Activated T-helper 1 cell treated with anti-CD3 and anti-CD28 coated beads, Interleukin-12 subunit alpha, Interleukin-12 subunit beta, Interleukin-2, Interleukin-4 antibody, amounts not matched to agents 30 ng/mL and 10 ng/mL and 1 ng/mL, durations not matched to agents 14 hours and 24 hours and 36 hours (primary cell): ENCODE data around the gene NAA40. TPM values are rescaled to one million over a fixed set of nuclear protein-coding genes. Genes with fewer than 3 reads are reported as not detected.
A peak's percentile ranks its signal among the peaks of the same experiment; 100 is the strongest.

Experiments
- DNase-seq: peaks from one replicate; pipeline ENCODE4 v3.0.0; 2021; ENCODE audit warnings: low spot score
- H3K27ac Mint-ChIP-seq: one replicate; pipeline ENCODE4 v1.8.0; 2021; ENCODE audit warnings: mild to moderate bottlenecking, mixed read lengths
- H3K27me3 Mint-ChIP-seq: one replicate; pipeline ENCODE4 v1.8.0; 2022; ENCODE audit warnings: mild to moderate bottlenecking, moderate library complexity, mixed read lengths; ENCODE audit not compliant: insufficient read depth
- H3K36me3 Mint-ChIP-seq: one replicate; pipeline ENCODE4 v1.8.0; 2021; ENCODE audit warnings: low read depth, mixed read lengths
- H3K4me1 Mint-ChIP-seq: one replicate; pipeline ENCODE4 v1.8.0; 2021; ENCODE audit warnings: low read depth, mixed read lengths
- H3K4me3 Mint-ChIP-seq: one replicate; pipeline ENCODE4 v1.8.0; 2021; ENCODE audit warnings: mild to moderate bottlenecking, moderate library complexity, mixed read lengths
- H3K9me3 Mint-ChIP-seq: one replicate; pipeline ENCODE4 v1.8.0; 2021; ENCODE audit warnings: mixed read lengths
- intact Hi-C: fragments of 100-400 bp; cut with micrococcal nuclease; formaldehyde crosslinking; loops from one replicate; pipeline ENCODE4 v1.15.1; 2024
- total RNA-seq: library from RNA; stranded (reverse); gene quantifications from 2 replicates; pipeline ENCODE4 v1.2.3, GENCODE V29; 2022

Gene NAA40
- total RNA-seq, 1 donor from 2014 or later: 25.3 TPM

DNA sequence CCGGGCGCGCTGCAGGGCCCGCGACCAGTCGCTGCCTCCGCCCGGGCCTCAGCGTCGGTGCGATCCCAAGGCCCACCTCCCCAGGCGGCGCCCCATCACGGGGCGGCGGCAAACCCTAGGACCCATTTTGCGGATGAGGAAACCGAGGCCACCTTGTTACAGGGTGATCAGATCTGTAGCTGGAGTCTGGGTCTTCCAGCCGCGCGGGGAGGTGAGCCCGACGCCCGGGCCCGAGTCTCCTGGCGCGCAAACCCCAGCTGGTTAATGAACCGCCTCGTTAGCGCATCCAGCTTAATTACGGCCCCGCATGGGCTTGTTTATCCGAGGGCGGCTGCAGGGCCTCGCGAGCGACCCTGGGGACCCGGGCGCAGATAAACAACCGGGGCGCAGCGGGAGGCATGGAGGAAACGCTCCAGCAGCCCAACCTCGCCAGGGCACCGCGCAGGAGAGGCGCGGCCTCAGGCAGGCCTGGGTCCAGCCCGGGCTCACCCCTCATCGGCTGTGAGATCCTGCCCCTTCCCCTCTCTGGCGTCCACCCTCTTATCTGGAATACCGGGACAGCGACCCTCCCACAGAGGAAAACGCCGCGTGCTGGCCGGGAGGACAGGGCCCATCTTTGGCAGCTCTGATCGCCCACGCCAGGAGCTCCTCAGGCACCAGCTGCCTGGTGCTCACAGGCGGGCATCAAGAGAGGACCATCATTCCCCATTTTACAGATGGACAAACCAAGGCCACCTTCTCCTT, 62.1 kb downstream of the NAA40 start:
- Mint-ChIP-seq H3K4me1 (no peaks in the 10 kb centered on the region), H3K27me3 (peaks cover 3% of the 10 kb centered on the region), H3K9me3 (no peaks in the 10 kb centered on the region), H3K4me3 (peak overlapping the region; percentile 26), H3K27ac (no peak overlapping the region), H3K36me3 (peaks cover 3% of the 10 kb centered on the region)
- no peak for DNase-seq
- intact Hi-C loops: loop anchor here (1.0 to 2.0 kb wide), 5 partner anchors 15 to 304 kb away; partner anchors contain the start of genes ESRRA and OTUB1

GRCh38 chr11:64001484-64002420, 63.0 kb downstream of the NAA40 start:
- H3K27me3 Mint-ChIP-seq: peaks cover 11% of the 10 kb centered on the region
- intact Hi-C loops: loop anchor here (2.0 kb wide), 1 partner anchor 303 kb away; the partner anchor contains the start of gene ESRRA
- no peak for DNase-seq
- H3K9me3 Mint-ChIP-seq: no peaks in the 10 kb centered on the region
- H3K4me3 Mint-ChIP-seq: peak overlapping the region; percentile 11
- peaks cover 3% of the 10 kb centered on the region for H3K36me3 Mint-ChIP-seq
- H3K27ac Mint-ChIP-seq: no peak overlapping the region
- no peaks in the 10 kb centered on the region for H3K4me1 Mint-ChIP-seq

GRCh38 chr11:64003807-64004589, 65.2 kb downstream of the NAA40 start:
- Mint-ChIP-seq H3K9me3 (no peaks in the 10 kb centered on the region), H3K27ac (no peak overlapping the region), H3K4me1 (peaks cover 6% of the 10 kb centered on the region), H3K27me3 (peaks cover 29% of the 10 kb centered on the region), H3K4me3 (no peak overlapping the region), H3K36me3 (no peaks in the 10 kb centered on the region)
- intact Hi-C loops: no loop called here
- no peak for DNase-seq

- no peak for DNase-seq
- Mint-ChIP-seq H3K4me3 (no peak overlapping the region), H3K27ac (no peak overlapping the region), H3K4me1 (peaks cover 6% of the 10 kb centered on the region), H3K27me3 (peaks cover 29% of the 10 kb centered on the region), H3K9me3 (no peaks in the 10 kb centered on the region), H3K36me3 (no peaks in the 10 kb centered on the region)
- intact Hi-C loops: no loop called here
Observed at GRCh38 chr11:64004590-64004984, 65.8 kb downstream of the NAA40 start.

DNA sequence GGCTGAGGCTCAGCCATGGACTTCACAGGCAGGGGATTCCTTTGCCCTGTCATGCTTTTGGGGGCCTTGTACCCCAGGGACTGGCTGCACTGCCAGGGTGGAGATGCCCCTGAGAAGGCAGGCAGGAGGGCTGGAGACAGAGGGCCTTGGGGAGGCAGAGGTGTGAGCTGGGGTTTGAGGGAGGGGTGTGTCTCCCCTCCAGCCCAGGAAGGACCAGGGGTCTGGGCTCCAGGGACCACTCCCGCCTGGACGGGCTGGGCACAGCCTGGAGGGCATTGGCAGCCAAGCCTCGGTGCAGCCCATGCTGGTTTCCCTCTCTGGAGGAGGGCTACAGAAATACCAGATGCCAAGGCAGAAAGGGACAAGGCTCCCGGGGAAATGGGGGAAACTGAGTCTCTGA, 66.9 kb downstream of the NAA40 start:
- Mint-ChIP-seq H3K4me1 (peaks cover 6% of the 10 kb centered on the region), H3K9me3 (peaks cover 7% of the 10 kb centered on the region), H3K27me3 (peaks cover 29% of the 10 kb centered on the region), H3K36me3 (no peaks in the 10 kb centered on the region), H3K27ac (no peak overlapping the region), H3K4me3 (no peak overlapping the region)
- DNase-seq: no peak
- intact Hi-C loops: no loop called here

- H3K36me3 Mint-ChIP-seq: no peaks in the 10 kb centered on the region
- intact Hi-C loops: no loop called here
- peaks cover 6% of the 10 kb centered on the region for H3K4me1 Mint-ChIP-seq
- H3K27me3 Mint-ChIP-seq: peaks cover 29% of the 10 kb centered on the region
- no peak overlapping the region for H3K4me3 Mint-ChIP-seq
- DNase-seq: no peak
- H3K9me3 Mint-ChIP-seq: peaks cover 14% of the 10 kb centered on the region
- H3K27ac Mint-ChIP-seq: no peak overlapping the region
Observed at GRCh38 chr11:64006398-64006797, 67.6 kb downstream of the NAA40 start.

Other genes starting within 250 kb of the NAA40 start
- gene ZFTA, start 170.2 kb upstream of the NAA40 start, total RNA-seq: 3.8 and 5.3 TPM in 2 replicates
- 60.0 and 64.3 TPM in 2 replicates for gene SPINDOC, start 125.5 kb upstream of the NAA40 start, total RNA-seq
- 44.7 and 46.0 TPM in 2 replicates for gene MARK2, start 99.9 kb upstream of the NAA40 start, total RNA-seq
- gene RCOR2, start 21.8 kb upstream of the NAA40 start, total RNA-seq: 0.21 and 0.34 TPM in 2 replicates
- gene COX8A, start 35.6 kb downstream of the NAA40 start, total RNA-seq: 289 and 291 TPM in 2 replicates
- gene OTUB1, start 47.4 kb downstream of the NAA40 start, total RNA-seq: 104 and 114 TPM in 2 replicates
- not detected in 2 replicates for gene FLRT1, start 96.9 kb downstream of the NAA40 start, total RNA-seq
- 17.4 and 20.2 TPM in 2 replicates for gene MACROD1, start 227.1 kb downstream of the NAA40 start, total RNA-seq
- gene STIP1, start 247.2 kb downstream of the NAA40 start, total RNA-seq: 493 and 495 TPM in 2 replicates